H1 (cell line): ENCODE measurements around the gene ABCC4.

Experiments
- CTCF ChIP-seq, 3 experiments: IDR thresholded peaks; 1 replicate in 2 of 3; 2 replicates in 1 of 3; pipeline versions ENCODE4 v1.5.1 to v1.6.1; 2011; ENCODE audit warnings: low read length in 3 of 3, mild to moderate bottlenecking in 3 of 3, inconsistent platforms in 2 of 3, low read depth in 1 of 3, moderate library complexity in 1 of 3; ENCODE audit not compliant: insufficient read depth in 1 of 3; ENCODE audit errors: control extremely low read depth in 1 of 3
- HDAC6 ChIP-seq: IDR thresholded peaks from one replicate; pipeline ENCODE4 v1.7.1; 2012; ENCODE audit warnings: low read depth, mild to moderate bottlenecking, inconsistent platforms, low read length, moderate library complexity

- no peak for TF ChIP-seq CTCF (IDR thresholded peaks at IDR 0.05; ENCODE audit: control extremely low read depth in 1 of 3, insufficient read depth in 1 of 3, low read depth in 1 of 3, low read length in 3 of 3)
- TF ChIP-seq HDAC6: no peak
Observed at GRCh38 chr13:95304453-95304852, 3.2 kb upstream of the ABCC4 start.
